ENCODE results near the gene GPRIN3. TPM values are rescaled to one million over a fixed set of nuclear protein-coding genes. Genes with fewer than 3 reads are reported as not detected.

GPRIN3 gene
- total RNA-seq, 1 donor from 2014 or later, result 2.6 TPM

DNA sequence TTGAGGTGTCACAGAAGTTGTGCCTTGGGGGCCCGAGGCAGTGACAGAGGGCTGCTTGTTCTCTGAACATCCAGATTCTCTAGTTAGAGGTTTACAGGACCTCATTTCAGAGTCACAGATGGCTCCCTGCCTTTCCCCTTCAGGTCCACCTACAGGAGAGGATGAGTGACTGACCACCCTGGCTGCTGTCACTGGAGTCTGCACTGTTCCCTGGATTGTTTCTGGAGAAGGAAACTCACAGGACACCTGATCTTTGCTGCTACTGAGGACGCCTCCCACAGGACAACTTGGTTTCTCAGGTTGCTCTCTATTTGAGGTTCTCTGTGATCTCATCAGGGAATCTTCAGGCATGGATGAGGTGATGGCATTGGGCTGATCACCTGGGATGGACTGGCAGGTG is 58.3 kb downstream of the GPRIN3 start:
- H3K4me2 ChIP-seq (ENCODE audit: low read length), result no peak overlapping the region
- Mint-ChIP-seq H3K27ac (ENCODE audit: unreplicated experiment) (no peak overlapping the region), H3K9me3 (ENCODE audit: unreplicated experiment) (peaks cover 2% of the 10 kb centered on the region), H3K4me3 (ENCODE audit: unreplicated experiment) (no peak overlapping the region), H3K36me3 (ENCODE audit: low read depth, unreplicated experiment) (peaks cover 10% of the 10 kb centered on the region), H3K27me3 (ENCODE audit: low read depth, unreplicated experiment) (peaks cover 6% of the 10 kb centered on the region), H3K4me1 (ENCODE audit: low read depth, unreplicated experiment) (no peaks in the 10 kb centered on the region)
- no peak overlapping the region for H3K9ac ChIP-seq (ENCODE audit: low read length)
- H3K9me3 ChIP-seq (ENCODE audit: insufficient read depth, low read depth, low read length), result no peaks in the 10 kb centered on the region
- DNase-seq (ENCODE audit: low read depth), result no peak
- TF ChIP-seq, protein P1, sequence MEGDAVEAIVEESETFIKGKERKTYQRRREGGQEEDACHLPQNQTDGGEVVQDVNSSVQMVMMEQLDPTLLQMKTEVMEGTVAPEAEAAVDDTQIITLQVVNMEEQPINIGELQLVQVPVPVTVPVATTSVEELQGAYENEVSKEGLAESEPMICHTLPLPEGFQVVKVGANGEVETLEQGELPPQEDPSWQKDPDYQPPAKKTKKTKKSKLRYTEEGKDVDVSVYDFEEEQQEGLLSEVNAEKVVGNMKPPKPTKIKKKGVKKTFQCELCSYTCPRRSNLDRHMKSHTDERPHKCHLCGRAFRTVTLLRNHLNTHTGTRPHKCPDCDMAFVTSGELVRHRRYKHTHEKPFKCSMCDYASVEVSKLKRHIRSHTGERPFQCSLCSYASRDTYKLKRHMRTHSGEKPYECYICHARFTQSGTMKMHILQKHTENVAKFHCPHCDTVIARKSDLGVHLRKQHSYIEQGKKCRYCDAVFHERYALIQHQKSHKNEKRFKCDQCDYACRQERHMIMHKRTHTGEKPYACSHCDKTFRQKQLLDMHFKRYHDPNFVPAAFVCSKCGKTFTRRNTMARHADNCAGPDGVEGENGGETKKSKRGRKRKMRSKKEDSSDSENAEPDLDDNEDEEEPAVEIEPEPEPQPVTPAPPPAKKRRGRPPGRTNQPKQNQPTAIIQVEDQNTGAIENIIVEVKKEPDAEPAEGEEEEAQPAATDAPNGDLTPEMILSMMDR (IDR thresholded peaks at IDR 0.05; ENCODE audit: insufficient read depth, low read depth, low read length), result no peak
- TF ChIP-seq EZH2 (IDR thresholded peaks at IDR 0.05; ENCODE audit: insufficient read depth, low read length), result no peak
- no peaks in the 10 kb centered on the region for H3K4me1 ChIP-seq (ENCODE audit: insufficient read depth, low read length)
- H3K4me3 ChIP-seq (ENCODE audit: insufficient read depth, low read depth, low read length), result no peak overlapping the region
- no peak overlapping the region for H3K27ac ChIP-seq (ENCODE audit: low read depth, low read length)
- H4K20me1 ChIP-seq (ENCODE audit: insufficient read depth, low read length), result no peaks in the 10 kb centered on the region
- H3K36me3 ChIP-seq (ENCODE audit: insufficient read depth, low read length), result no peaks in the 10 kb centered on the region
- H3K79me2 ChIP-seq (ENCODE audit: insufficient read depth, low read length), result no peaks in the 10 kb centered on the region
- no peak for FAIRE-seq
- no peak overlapping the region for H2AFZ ChIP-seq (ENCODE audit: low read depth, low read length)
- H3K27me3 ChIP-seq (ENCODE audit: insufficient read depth, low read length), result no peaks in the 10 kb centered on the region

DNA sequence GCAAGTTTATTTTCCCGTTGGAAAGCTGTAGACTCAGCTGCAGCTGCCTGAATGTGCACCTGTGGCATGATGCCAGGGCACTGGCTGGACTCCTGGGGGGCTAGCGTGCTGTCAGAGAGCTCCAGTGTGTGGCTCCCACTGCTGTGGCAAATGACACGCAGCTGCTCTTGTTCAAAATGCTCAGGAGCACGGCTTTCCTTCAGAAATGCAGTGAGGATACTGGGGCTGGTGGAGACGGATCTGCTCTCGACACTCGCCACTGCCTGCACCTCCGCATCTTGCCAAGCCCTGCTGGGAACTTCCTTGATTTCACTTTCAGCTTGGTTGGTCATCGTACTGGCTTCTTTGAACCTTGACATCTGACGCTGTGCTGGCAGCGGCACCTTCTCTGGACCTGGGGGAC is 58.7 kb downstream of the GPRIN3 start:
- H3K27ac Mint-ChIP-seq (ENCODE audit: unreplicated experiment), result no peak overlapping the region
- no peaks in the 10 kb centered on the region for H3K9me3 ChIP-seq (ENCODE audit: insufficient read depth, low read depth, low read length)
- peaks cover 6% of the 10 kb centered on the region for H3K27me3 Mint-ChIP-seq (ENCODE audit: low read depth, unreplicated experiment)
- no peaks in the 10 kb centered on the region for H3K4me1 ChIP-seq (ENCODE audit: insufficient read depth, low read length)
- peaks cover 10% of the 10 kb centered on the region for H3K36me3 Mint-ChIP-seq (ENCODE audit: low read depth, unreplicated experiment)
- no peak overlapping the region for H2AFZ ChIP-seq (ENCODE audit: low read depth, low read length)
- no peaks in the 10 kb centered on the region for H3K27me3 ChIP-seq (ENCODE audit: insufficient read depth, low read length)
- no peak overlapping the region for H3K4me2 ChIP-seq (ENCODE audit: low read length)
- no peaks in the 10 kb centered on the region for H3K79me2 ChIP-seq (ENCODE audit: insufficient read depth, low read length)
- TF ChIP-seq, protein P1 (IDR thresholded peaks at IDR 0.05; ENCODE audit: insufficient read depth, low read depth, low read length), result no peak
- no peak for TF ChIP-seq EZH2 (IDR thresholded peaks at IDR 0.05; ENCODE audit: insufficient read depth, low read length)
- H3K4me3 ChIP-seq (ENCODE audit: insufficient read depth, low read depth, low read length), result no peak overlapping the region
- no peak for FAIRE-seq
- no peak for DNase-seq (ENCODE audit: low read depth)
- no peaks in the 10 kb centered on the region for H3K9me3 Mint-ChIP-seq (ENCODE audit: unreplicated experiment)
- no peak overlapping the region for H3K4me3 Mint-ChIP-seq (ENCODE audit: unreplicated experiment)
- H3K9ac ChIP-seq (ENCODE audit: low read length), result no peak overlapping the region
- H3K4me1 Mint-ChIP-seq (ENCODE audit: low read depth, unreplicated experiment), result no peaks in the 10 kb centered on the region
- H4K20me1 ChIP-seq (ENCODE audit: insufficient read depth, low read length), result no peaks in the 10 kb centered on the region
- no peaks in the 10 kb centered on the region for H3K36me3 ChIP-seq (ENCODE audit: insufficient read depth, low read length)
- H3K27ac ChIP-seq (ENCODE audit: low read depth, low read length), result no peak overlapping the region

DNA sequence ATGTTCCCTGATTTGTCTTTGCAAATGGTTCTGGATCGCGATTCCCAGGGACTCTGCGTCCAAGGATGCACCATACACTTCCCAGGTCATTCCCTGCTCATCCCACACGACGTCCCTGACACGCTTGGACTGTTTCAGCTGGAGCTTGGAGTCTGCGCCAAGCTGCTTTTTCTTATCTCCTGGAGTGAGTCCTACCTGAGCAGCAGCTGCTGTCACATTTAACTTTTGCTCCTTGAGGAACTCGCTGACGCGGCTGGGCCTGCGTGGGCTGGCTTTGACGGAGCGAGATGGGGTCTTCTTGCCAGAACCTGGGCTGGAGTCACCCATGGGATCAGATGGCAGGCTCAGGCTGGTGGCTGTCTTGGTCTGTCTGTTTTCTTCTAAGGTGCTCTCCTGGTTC is 59.6 kb downstream of the GPRIN3 start:
- H3K79me2 ChIP-seq (ENCODE audit: insufficient read depth, low read length), result no peaks in the 10 kb centered on the region
- no peak overlapping the region for H3K9ac ChIP-seq (ENCODE audit: low read length)
- no peaks in the 10 kb centered on the region for H3K9me3 Mint-ChIP-seq (ENCODE audit: unreplicated experiment)
- H3K4me3 Mint-ChIP-seq (ENCODE audit: unreplicated experiment), result no peak overlapping the region
- no peaks in the 10 kb centered on the region for H3K9me3 ChIP-seq (ENCODE audit: insufficient read depth, low read depth, low read length)
- no peak overlapping the region for H3K27ac ChIP-seq (ENCODE audit: low read depth, low read length)
- no peak overlapping the region for H3K4me2 ChIP-seq (ENCODE audit: low read length)
- no peaks in the 10 kb centered on the region for H3K36me3 ChIP-seq (ENCODE audit: insufficient read depth, low read length)
- H3K4me3 ChIP-seq (ENCODE audit: insufficient read depth, low read depth, low read length), result no peak overlapping the region
- H2AFZ ChIP-seq (ENCODE audit: low read depth, low read length), result no peak overlapping the region
- no peaks in the 10 kb centered on the region for H3K27me3 ChIP-seq (ENCODE audit: insufficient read depth, low read length)
- H3K4me1 Mint-ChIP-seq (ENCODE audit: low read depth, unreplicated experiment), result no peaks in the 10 kb centered on the region
- TF ChIP-seq, protein P1 (IDR thresholded peaks at IDR 0.05; ENCODE audit: insufficient read depth, low read depth, low read length), result no peak
- H4K20me1 ChIP-seq (ENCODE audit: insufficient read depth, low read length), result no peaks in the 10 kb centered on the region
- no peak for FAIRE-seq
- H3K4me1 ChIP-seq (ENCODE audit: insufficient read depth, low read length), result no peaks in the 10 kb centered on the region
- no peak for DNase-seq (ENCODE audit: low read depth)
- no peak overlapping the region for H3K27ac Mint-ChIP-seq (ENCODE audit: unreplicated experiment)
- peaks cover 10% of the 10 kb centered on the region for H3K36me3 Mint-ChIP-seq (ENCODE audit: low read depth, unreplicated experiment)
- H3K27me3 Mint-ChIP-seq (ENCODE audit: low read depth, unreplicated experiment), result peaks cover 6% of the 10 kb centered on the region

Data from astrocyte (in vitro differentiated cells and primary cell).